ENCODE measurements around the gene RSPH9.
A peak's percentile ranks its signal among the peaks of the same experiment; 100 is the strongest.

RSPH9 gene

GRCh38 chr6:43669050-43669921, 24.4 kb downstream of the RSPH9 start:
- peak; percentile 25 for DNase-seq

GRCh38 chr6:43669922-43670622, 25.2 kb downstream of the RSPH9 start:
- DNase-seq: no peak

GRCh38 chr6:43670623-43670986, 25.8 kb downstream of the RSPH9 start:
- no peak for DNase-seq

- no peak for DNase-seq
Measured at GRCh38 chr6:43671011-43671800, 26.4 kb downstream of the RSPH9 start.

- no peak for DNase-seq
Measured at GRCh38 chr6:43671801-43672690, 27.2 kb downstream of the RSPH9 start.

GRCh38 chr6:43673444-43674084, 28.7 kb downstream of the RSPH9 start:
- no peak for DNase-seq

GRCh38 chr6:43674291-43674690, 29.5 kb downstream of the RSPH9 start:
- no peak for DNase-seq

GRCh38 chr6:43674921-43675320, 30.1 kb downstream of the RSPH9 start:
- DNase-seq: no peak

- no peak for DNase-seq
Measured at GRCh38 chr6:43676962-43677606, 32.2 kb downstream of the RSPH9 start.

- DNase-seq: no peak
Measured at GRCh38 chr6:43677759-43678158, 32.9 kb downstream of the RSPH9 start.

GRCh38 chr6:43678341-43678740, 33.5 kb downstream of the RSPH9 start:
- no peak for DNase-seq

GRCh38 chr6:43679057-43679456, 34.2 kb downstream of the RSPH9 start:
- DNase-seq: peak; percentile 46

- no peak for DNase-seq
Measured at GRCh38 chr6:43680308-43681200, 35.7 kb downstream of the RSPH9 start.

GRCh38 chr6:43681303-43681702, 36.5 kb downstream of the RSPH9 start:
- no peak for DNase-seq

- DNase-seq: no peak
Measured at GRCh38 chr6:43682724-43683429, 38.0 kb downstream of the RSPH9 start.

- DNase-seq: no peak
Measured at GRCh38 chr6:43683708-43684455, 39.0 kb downstream of the RSPH9 start.

GRCh38 chr6:43687079-43687436, 42.2 kb downstream of the RSPH9 start:
- DNase-seq: no peak

GRCh38 chr6:43687437-43688347, 42.9 kb downstream of the RSPH9 start, which contains the start of gene MRPS18A:
TSS of gene MRPS18A (minus strand) at chr6:43687791. CDS start at chr6:43687779, 12 bp downstream.
- peak; percentile 63 for DNase-seq

Measured in fibroblast of skin of right quadriceps (primary cell).